HG02970 (cell line): ENCODE measurements around the gene LAMA3.

Experiments
- ATAC-seq: cut with Tn5 transposase; IDR thresholded peaks from one replicate; pipeline ENCODE4 v1.9.1; 2021; ENCODE audit warnings: mild to moderate bottlenecking, moderate library complexity, moderate number of reproducible peaks; ENCODE audit not compliant: unreplicated experiment, low FRiP score

The LAMA3 gene

GRCh38 chr18:23758281-23758680 is 69.0 kb downstream of the LAMA3 start:
- no peak for ATAC-seq

- ATAC-seq: no peak
Observed at GRCh38 chr18:23761941-23762340, 72.7 kb downstream of the LAMA3 start.

GRCh38 chr18:23763343-23763742 is 74.1 kb downstream of the LAMA3 start:
- no peak for ATAC-seq

- no peak for ATAC-seq
Observed at GRCh38 chr18:23765931-23766330, 76.7 kb downstream of the LAMA3 start.

- no peak for ATAC-seq
Observed at GRCh38 chr18:23772327-23773024, 83.2 kb downstream of the LAMA3 start.

- no peak for ATAC-seq
Observed at GRCh38 chr18:23776306-23776705, 87.1 kb downstream of the LAMA3 start.

- no peak for ATAC-seq
Observed at GRCh38 chr18:23778828-23779227, 89.6 kb downstream of the LAMA3 start.

- ATAC-seq: no peak
Observed at GRCh38 chr18:23779696-23780303, 90.5 kb downstream of the LAMA3 start.

- no peak for ATAC-seq
Observed at GRCh38 chr18:23784832-23785245, 95.6 kb downstream of the LAMA3 start.

- ATAC-seq: no peak
Observed at GRCh38 chr18:23793051-23793450, 103.8 kb downstream of the LAMA3 start.

- ATAC-seq: no peak
Observed at GRCh38 chr18:23793985-23794867, 105.0 kb downstream of the LAMA3 start.

GRCh38 chr18:23798249-23798648 is 109.0 kb downstream of the LAMA3 start:
- no peak for ATAC-seq

GRCh38 chr18:23798824-23799223 is 109.6 kb downstream of the LAMA3 start:
- ATAC-seq: no peak

- ATAC-seq: no peak
Observed at GRCh38 chr18:23799540-23799939, 110.3 kb downstream of the LAMA3 start.

- no peak for ATAC-seq
Observed at GRCh38 chr18:23800902-23801301, 111.6 kb downstream of the LAMA3 start.

GRCh38 chr18:23802817-23803216 is 113.6 kb downstream of the LAMA3 start:
- no peak for ATAC-seq

- no peak for ATAC-seq
Observed at GRCh38 chr18:23803755-23804154, 114.5 kb downstream of the LAMA3 start.

- ATAC-seq: no peak
Observed at GRCh38 chr18:23805898-23806297, 116.6 kb downstream of the LAMA3 start.

- no peak for ATAC-seq
Observed at GRCh38 chr18:23809415-23809814, 120.2 kb downstream of the LAMA3 start.

GRCh38 chr18:23810396-23810795 is 121.1 kb downstream of the LAMA3 start:
- ATAC-seq: no peak

- ATAC-seq: no peak
Observed at GRCh38 chr18:23811176-23811575, 121.9 kb downstream of the LAMA3 start.
